Endothelial cell of umbilical vein (primary cell): ENCODE data around the gene ZNF418. TPM values are rescaled to one million over a fixed set of nuclear protein-coding genes. Genes with fewer than 3 reads are reported as not detected.

Experiments used
- BruUV-seq: library from RNA; stranded (reverse); fragments of 400-500 nt; replicated peaks from 2 replicates; lab custom pipeline; 2021; lab: Mats Ljungman, UMichigan
- CTCF ChIA-PET: fragments of 300-600, 350-600 bp; sonication (Branson Sonifier 250); formaldehyde crosslinking; loops from one replicate; lab custom pipeline; 2021; ENCODE audit warnings: antibody characterized with exemption, inconsistent platforms; lab: Charles Lee
- POLR2A ChIA-PET: fragments of 300-600, 350-600 bp; sonication (Branson Sonifier 250); formaldehyde crosslinking; loops from one replicate; lab custom pipeline; 2021; ENCODE audit warnings: antibody characterized with exemption, inconsistent platforms; lab: Charles Lee
- DNase-seq: peaks from one replicate; pipeline ENCODE4 v3.0.0-alpha.2; 2011; ENCODE audit warnings: low read depth, low spot score
- FAIRE-seq: peaks from 2 replicates; lab custom pipeline; 2011; peaks lifted over from hg19 to GRCh38; lab: Jason Lieb, UNC
- H2AFZ ChIP-seq: 2 replicates; pipeline ENCODE4 v1.6.0; 2012; ENCODE audit warnings: low read depth, low read length, control low read depth, inconsistent platforms
- H3K27ac ChIP-seq: 2 replicates; pipeline ENCODE4 v1.5.1; 2011; ENCODE audit warnings: low read depth, mild to moderate bottlenecking, control low read depth, low read length, moderate library complexity; ENCODE audit not compliant: insufficient read depth
- H3K27me3 ChIP-seq, 2 experiments: 2 replicates each; pipeline versions ENCODE4 v1.6.0 to v1.6.1; 2011; ENCODE audit warnings: low read length in 2 of 2, mixed read lengths in 1 of 2; ENCODE audit not compliant: control insufficient read depth in 2 of 2, insufficient read depth in 2 of 2
- H3K36me3 ChIP-seq, 2 experiments: 2 replicates in 1 of 2; 3 replicates in 1 of 2; pipeline ENCODE4 v1.5.1; 2011; ENCODE audit warnings: low read length in 2 of 2, mild to moderate bottlenecking in 1 of 2, moderate library complexity in 1 of 2; ENCODE audit not compliant: control insufficient read depth in 2 of 2, insufficient read depth in 2 of 2; ENCODE audit errors: extremely low read depth in 1 of 2
- H3K4me1 ChIP-seq: 3 replicates; pipeline ENCODE4 v1.5.1; 2011; ENCODE audit warnings: mild to moderate bottlenecking, low read length; ENCODE audit not compliant: control insufficient read depth, insufficient read depth; ENCODE audit errors: extremely low read depth
- H3K4me2 ChIP-seq: 2 replicates; pipeline ENCODE4 v1.6.1; 2011; ENCODE audit warnings: low read length, control low read depth, mixed read lengths; ENCODE audit not compliant: insufficient read depth
- H3K4me3 ChIP-seq, 3 experiments: fragments of 200-600 bp in 1 of 3; sonication (generic), shearing (Covaris generic) in 1 of 3; replicated peaks in 1 of 3; 2 replicates each; pipeline ENCODE4 v1.5.1; 2011 to 2016; ENCODE audit warnings: control low read depth in 3 of 3, low read length in 3 of 3, mild to moderate bottlenecking in 2 of 3, inconsistent platforms in 1 of 3, low read depth in 1 of 3, moderate library complexity in 1 of 3; ENCODE audit not compliant: insufficient read depth in 1 of 3
- H3K79me2 ChIP-seq: 2 replicates; pipeline ENCODE4 v1.6.0; 2012; ENCODE audit warnings: low read length, inconsistent platforms; ENCODE audit not compliant: control insufficient read depth, insufficient read depth
- H3K9ac ChIP-seq: replicated peaks from 2 replicates; pipeline ENCODE3; 2011; ENCODE audit warnings: low read length, control low read depth; ENCODE audit not compliant: insufficient read depth; ENCODE audit errors: extremely low read depth
- H3K9me1 ChIP-seq: replicated peaks from 3 replicates; pipeline ENCODE4 v1.6.0; 2011; ENCODE audit warnings: mild to moderate bottlenecking, low read length; ENCODE audit not compliant: control insufficient read depth, insufficient read depth; ENCODE audit errors: extremely low read depth
- H3K9me3 ChIP-seq: replicated peaks from 2 replicates; pipeline ENCODE4 v1.5.1; 2012; ENCODE audit warnings: low read length, inconsistent platforms; ENCODE audit not compliant: control insufficient read depth, insufficient read depth
- H4K20me1 ChIP-seq: replicated peaks from 2 replicates; pipeline ENCODE3; 2011; ENCODE audit warnings: mild to moderate bottlenecking, low read length; ENCODE audit not compliant: control insufficient read depth, insufficient read depth; ENCODE audit errors: extremely low read depth
- EZH2 ChIP-seq: IDR thresholded peaks from 2 replicates; pipeline ENCODE4 v1.6.1; 2012; ENCODE audit warnings: borderline replicate concordance, low read depth, mild to moderate bottlenecking, moderate library complexity, low read length, inconsistent platforms; ENCODE audit not compliant: severe bottlenecking
- FOS ChIP-seq: IDR thresholded peaks from 2 replicates; pipeline ENCODE4 v1.6.1; 2011; ENCODE audit warnings: mild to moderate bottlenecking, low read length, moderate library complexity, borderline replicate concordance; ENCODE audit not compliant: insufficient read depth
- GATA2 ChIP-seq: IDR thresholded peaks from 2 replicates; pipeline ENCODE4 v1.7.0; 2011; ENCODE audit warnings: low read depth, mild to moderate bottlenecking, moderate library complexity, mixed read lengths, low read length; ENCODE audit not compliant: insufficient read length, insufficient read depth
- JUN ChIP-seq: IDR thresholded peaks from 2 replicates; pipeline ENCODE4 v1.6.1; 2011; ENCODE audit warnings: borderline replicate concordance, low read depth; ENCODE audit not compliant: insufficient read length, insufficient read depth
- MYC ChIP-seq: IDR thresholded peaks from one replicate; pipeline ENCODE4 v1.6.1; 2011; ENCODE audit warnings: mild to moderate bottlenecking, low read depth, low read length
- POLR2A ChIP-seq: IDR thresholded peaks from 2 replicates; pipeline ENCODE4 v1.6.1; 2012; ENCODE audit warnings: low read depth, mild to moderate bottlenecking, control low read depth, low read length
- POLR2AphosphoS5 ChIP-seq: IDR thresholded peaks from 2 replicates; pipeline ENCODE4 v1.6.1; 2012; ENCODE audit warnings: low read depth, mild to moderate bottlenecking, control low read depth, low read length, moderate library complexity; ENCODE audit not compliant: insufficient read depth
- dilution Hi-C: fragments of 300-500 bp; cut with MboI; formaldehyde crosslinking; loops from one replicate; pipeline ENCODE4 v1.15.0; 2019; ENCODE audit warnings: low sequenced_read_pairs; ENCODE audit not compliant: extremely low pct_ligation_motif_present
- intact Hi-C: fragments of 100-400 bp; cut with micrococcal nuclease; formaldehyde crosslinking; loops from one replicate; pipeline ENCODE4 v1.10.0; 2022
- polyA plus RNA-seq, 4 experiments: library from polyadenylated mRNA; depleted of rRNA in 3 of 4; stranded (reverse) in 3 of 4; unstranded in 1 of 4; fragments of >200 nt; gene quantifications; 2 replicates each; pipeline versions ENCODE4 v1.2.1 to v1.2.3, GENCODE V29; 2011 to 2012; ENCODE audit warnings: missing spikeins in 1 of 4
- total RNA-seq: library from RNA; stranded (reverse); gene quantifications from 2 replicates; pipeline ENCODE4 v1.2.3, GENCODE V29; 2021
- TF ChIP-seq, protein P1 (sequence below), 2 donors: IDR thresholded peaks; 1 replicate in 1 of 2; 2 replicates in 1 of 2; pipeline ENCODE4 v1.5.1; 2011; ENCODE audit warnings: low read length in 2 of 2, mild to moderate bottlenecking in 2 of 2, moderate library complexity in 2 of 2, control low read depth in 1 of 2, inconsistent platforms in 1 of 2, low read depth in 1 of 2; ENCODE audit not compliant: insufficient read depth in 1 of 2; ENCODE audit errors: extremely low read depth in 1 of 2
- TF ChIP-seq, protein P2 (sequence below): IDR thresholded peaks from 2 replicates; pipeline ENCODE4 v1.6.1; 2011; ENCODE audit not compliant: insufficient read depth, insufficient read length

The ZNF418 gene
- total and polyA plus RNA-seq, 2 donors (not counting 3 experiments of a cell fraction or from before 2014, with no cell fraction given): 1.7 to 5.4 TPM

DNA sequence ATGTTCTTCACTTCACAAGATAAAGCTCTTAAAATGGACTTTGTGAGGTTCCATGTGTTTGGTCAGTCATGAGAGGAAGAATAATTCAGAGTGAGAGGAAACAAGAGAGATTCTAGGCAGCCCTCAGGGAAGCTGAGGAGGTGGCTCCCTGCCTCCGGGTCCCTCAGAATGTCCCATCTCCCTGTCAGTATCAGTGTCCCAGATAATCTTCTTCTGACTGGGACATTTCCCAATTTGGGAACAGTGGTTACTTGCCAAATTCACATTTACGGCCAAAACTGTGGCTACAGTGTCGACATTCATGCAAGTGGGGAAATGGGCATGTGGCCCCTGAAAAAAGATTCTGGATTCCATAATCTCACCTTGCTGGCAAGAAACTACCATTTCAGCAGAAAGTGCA lies 27.8 kb downstream of the ZNF418 start:
- no peak overlapping the region for H3K4me3 ChIP-seq
- no peaks in the 10 kb centered on the region for H3K79me2 ChIP-seq
- no peak overlapping the region for H2AFZ ChIP-seq
- peaks cover 0 to 4% of the 10 kb centered on the region in 2 experiments for H3K36me3 ChIP-seq
- DNase-seq (no peak), FAIRE-seq (no peak)
- BruUV-seq: no TSS peak
- H3K27ac ChIP-seq: no peak overlapping the region
- H4K20me1 ChIP-seq: no peaks in the 10 kb centered on the region
- dilution Hi-C loops: no loop called here
- H3K9me3 ChIP-seq: peaks cover 4% of the 10 kb centered on the region
- no peaks in the 10 kb centered on the region for H3K9me1 ChIP-seq
- ChIA-PET CTCF (no interaction called here), POLR2A (no interaction called here)
- no peaks in the 10 kb centered on the region for H3K4me1 ChIP-seq
- no peak overlapping the region for H3K4me2 ChIP-seq
- TF ChIP-seq POLR2A (no peak), MYC (no peak), GATA2 (no peak), EZH2 (no peak), JUN (no peak), FOS (no peak), POLR2AphosphoS5 (no peak)
- TF ChIP-seq, protein P1, sequence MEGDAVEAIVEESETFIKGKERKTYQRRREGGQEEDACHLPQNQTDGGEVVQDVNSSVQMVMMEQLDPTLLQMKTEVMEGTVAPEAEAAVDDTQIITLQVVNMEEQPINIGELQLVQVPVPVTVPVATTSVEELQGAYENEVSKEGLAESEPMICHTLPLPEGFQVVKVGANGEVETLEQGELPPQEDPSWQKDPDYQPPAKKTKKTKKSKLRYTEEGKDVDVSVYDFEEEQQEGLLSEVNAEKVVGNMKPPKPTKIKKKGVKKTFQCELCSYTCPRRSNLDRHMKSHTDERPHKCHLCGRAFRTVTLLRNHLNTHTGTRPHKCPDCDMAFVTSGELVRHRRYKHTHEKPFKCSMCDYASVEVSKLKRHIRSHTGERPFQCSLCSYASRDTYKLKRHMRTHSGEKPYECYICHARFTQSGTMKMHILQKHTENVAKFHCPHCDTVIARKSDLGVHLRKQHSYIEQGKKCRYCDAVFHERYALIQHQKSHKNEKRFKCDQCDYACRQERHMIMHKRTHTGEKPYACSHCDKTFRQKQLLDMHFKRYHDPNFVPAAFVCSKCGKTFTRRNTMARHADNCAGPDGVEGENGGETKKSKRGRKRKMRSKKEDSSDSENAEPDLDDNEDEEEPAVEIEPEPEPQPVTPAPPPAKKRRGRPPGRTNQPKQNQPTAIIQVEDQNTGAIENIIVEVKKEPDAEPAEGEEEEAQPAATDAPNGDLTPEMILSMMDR (IDR thresholded peaks at IDR 0.05; ENCODE audit: extremely low read depth in 1 of 2, insufficient read depth in 1 of 2, low read depth in 1 of 2, low read length in 2 of 2): no peak
- TF ChIP-seq, protein P2, sequence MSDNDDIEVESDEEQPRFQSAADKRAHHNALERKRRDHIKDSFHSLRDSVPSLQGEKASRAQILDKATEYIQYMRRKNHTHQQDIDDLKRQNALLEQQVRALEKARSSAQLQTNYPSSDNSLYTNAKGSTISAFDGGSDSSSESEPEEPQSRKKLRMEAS: no peak
- H3K27me3 ChIP-seq: no peaks in the 10 kb centered on the region
- intact Hi-C loops: no loop called here
- no peak overlapping the region for H3K9ac ChIP-seq
